K562 (cell line): ENCODE measurements around the gene TFB2M. TPM values are rescaled to one million over a fixed set of nuclear protein-coding genes. Genes with fewer than 3 reads are reported as not detected.

Experiments used
- BRD4 ChIP-seq: fragments of 200-600 bp; sonication (generic); IDR thresholded peaks from 2 replicates; pipeline ENCODE4 v1.6.1; 2017; ENCODE audit warnings: inconsistent platforms
- ETV6 ChIP-seq, 3 experiments: fragments of 150-350 bp in 1 of 3; sonication (generic) in 1 of 3; formaldehyde crosslinking in 1 of 3; IDR thresholded peaks; 2 replicates each; pipeline versions ENCODE4 v1.6.1 to v1.8.0; 2014 to 2022; ENCODE audit warnings: borderline replicate concordance in 2 of 3, low read depth in 2 of 3, antibody characterized with exemption in 1 of 3, low read length in 1 of 3, mild to moderate bottlenecking in 1 of 3, missing genetic modification reagents in 1 of 3
- GTF2F1 ChIP-seq: IDR thresholded peaks from 2 replicates; pipeline ENCODE4 v1.6.1; 2011; ENCODE audit warnings: low read depth, low read length, improper control_type of control experiment
- NFE2L1 ChIP-seq: fragments of 450-650 bp; IDR thresholded peaks from 2 replicates; pipeline ENCODE4 v1.6.1; 2016; ENCODE audit warnings: missing genetic modification characterization, low read depth, mild to moderate bottlenecking, missing compliant biosample characterization, moderate library complexity, borderline replicate concordance
- NR4A1 ChIP-seq, 2 experiments: fragments of 250-450 bp in 1 of 2; fragments of 450-650 bp in 1 of 2; sonication (Bioruptor Pico) in 1 of 2; IDR thresholded peaks; 2 replicates each; pipeline versions ENCODE4 v1.4.0 to v1.6.1; 2016 to 2020; ENCODE audit warnings: mild to moderate bottlenecking in 2 of 2, missing compliant biosample characterization in 1 of 2, missing genetic modification characterization in 1 of 2, moderate library complexity in 1 of 2
- PURB ChIP-seq: sonication (generic); formaldehyde crosslinking; IDR thresholded peaks from 2 replicates; pipeline ENCODE4 v1.9.0; 2021; ENCODE audit warnings: low read depth, mild to moderate bottlenecking, missing genetic modification reagents
- SIN3A ChIP-seq, 2 experiments: fragments of 150-350 bp in 1 of 2; IDR thresholded peaks; 2 replicates each; pipeline ENCODE4 v1.6.1; 2011 to 2016; ENCODE audit warnings: borderline replicate concordance in 2 of 2, low read depth in 2 of 2, low read length in 2 of 2, mild to moderate bottlenecking in 2 of 2, moderate library complexity in 2 of 2; ENCODE audit not compliant: control insufficient read depth in 1 of 2
- SNIP1 ChIP-seq: fragments of 450-650 bp; IDR thresholded peaks from 2 replicates; pipeline ENCODE4 v1.7.1; 2017; ENCODE audit warnings: low read depth, mild to moderate bottlenecking
- YY1 ChIP-seq, 3 experiments: IDR thresholded peaks; 2 replicates each; pipeline ENCODE4 v1.6.1; 2011; ENCODE audit warnings: low read length in 2 of 3, mild to moderate bottlenecking in 2 of 3, moderate library complexity in 2 of 3, borderline replicate concordance in 1 of 3, control low read depth in 1 of 3, low read depth in 1 of 3; ENCODE audit not compliant: insufficient read depth in 3 of 3, insufficient replicate concordance in 2 of 3, control insufficient read depth in 1 of 3, insufficient read length in 1 of 3; ENCODE audit errors: extremely low read depth in 1 of 3
- ZNF780A ChIP-seq: fragments of 250-450 bp; sonication (Bioruptor Pico); IDR thresholded peaks from 2 replicates; pipeline ENCODE4 v1.5.0; 2021; ENCODE audit warnings: mild to moderate bottlenecking
- ZSCAN32 ChIP-seq: fragments of 450-650 bp; formaldehyde crosslinking; IDR thresholded peaks from 2 replicates; pipeline ENCODE4 v1.4.0; 2020; ENCODE audit warnings: mild to moderate bottlenecking, moderate library complexity
- polyA plus RNA-seq, 8 experiments: library from polyadenylated mRNA; depleted of rRNA in 4 of 8; stranded (reverse) in 5 of 8; unstranded in 3 of 8; fragments of >200 nt; fragmentation: Nextera tagmentation in 2 of 8; fragmentation: Illumina TruSeq in 1 of 8; extraction: Ambion mirVana in 2 of 8; extraction: Trizol in 1 of 8; gene quantifications; 2 replicates each; pipeline versions ENCODE4 v1.2.1 to v1.2.3, GENCODE V29; 2011 to 2014; ENCODE audit warnings: inconsistent platforms in 1 of 8, missing spikeins in 1 of 8
- total RNA-seq, 7 experiments: library from RNA; depleted of rRNA in 6 of 7; stranded (reverse); fragments of >200 nt in 6 of 7; fragmentation: Illumina TruSeq in 2 of 7; extraction: Trizol in 2 of 7; gene quantifications; 2 replicates each; pipeline versions ENCODE4 v1.2.1 to v1.2.3, GENCODE V29; 2011 to 2021; ENCODE audit warnings: low replicate concordance in 1 of 7
- TF ChIP-seq, protein P1 (sequence below): fragments of 450-650 bp; IDR thresholded peaks from 2 replicates; pipeline ENCODE4 v1.6.1; 2016; ENCODE audit warnings: low read depth
- TF ChIP-seq, protein P2 (sequence below): fragments of 250-450 bp; sonication (Bioruptor Pico); IDR thresholded peaks from 2 replicates; pipeline ENCODE4 v1.8.0; 2022; ENCODE audit warnings: moderate library complexity, mild to moderate bottlenecking, inconsistent platforms

The TFB2M gene
- total and polyA plus RNA-seq, 9 of the 15 experiments (the other 6 are each of a cell fraction or from before 2014, with no cell fraction given), result 55.1 to 162 (median 70.6) TPM

- 0 out of 4 replicates have a peak, but pooled peaks of 1 of the 2 experiments have one; percentile 42 for TF ChIP-seq SIN3A (IDR thresholded peaks at IDR 0.05; ENCODE audit: borderline replicate concordance in 2 of 2, control insufficient read depth in 1 of 2, low read depth in 2 of 2, low read length in 2 of 2)
- TF ChIP-seq SNIP1, result no peak
- peak; percentile 6; the same call in 1 of the 2 replicates for TF ChIP-seq NR4A1 (CRISPR knock-in tag; IDR thresholded peaks at IDR 0.05)
- TF ChIP-seq NR4A1 (tag; IDR thresholded peaks at IDR 0.05), result no peak
- TF ChIP-seq PURB (CRISPR knock-in tag), result no peak
- no peak for TF ChIP-seq ETV6 (IDR thresholded peaks at IDR 0.05; ENCODE audit: borderline replicate concordance in 1 of 2, low read depth in 2 of 2, low read length in 1 of 2)
- no peak for TF ChIP-seq ETV6 (CRISPR knock-in tag; IDR thresholded peaks at IDR 0.05; ENCODE audit: borderline replicate concordance)
- no peak for TF ChIP-seq BRD4
- TF ChIP-seq ZNF780A (CRISPR knock-in tag), result no peak
- no peak for TF ChIP-seq ZSCAN32 (CRISPR knock-in tag)
- TF ChIP-seq, protein P1, sequence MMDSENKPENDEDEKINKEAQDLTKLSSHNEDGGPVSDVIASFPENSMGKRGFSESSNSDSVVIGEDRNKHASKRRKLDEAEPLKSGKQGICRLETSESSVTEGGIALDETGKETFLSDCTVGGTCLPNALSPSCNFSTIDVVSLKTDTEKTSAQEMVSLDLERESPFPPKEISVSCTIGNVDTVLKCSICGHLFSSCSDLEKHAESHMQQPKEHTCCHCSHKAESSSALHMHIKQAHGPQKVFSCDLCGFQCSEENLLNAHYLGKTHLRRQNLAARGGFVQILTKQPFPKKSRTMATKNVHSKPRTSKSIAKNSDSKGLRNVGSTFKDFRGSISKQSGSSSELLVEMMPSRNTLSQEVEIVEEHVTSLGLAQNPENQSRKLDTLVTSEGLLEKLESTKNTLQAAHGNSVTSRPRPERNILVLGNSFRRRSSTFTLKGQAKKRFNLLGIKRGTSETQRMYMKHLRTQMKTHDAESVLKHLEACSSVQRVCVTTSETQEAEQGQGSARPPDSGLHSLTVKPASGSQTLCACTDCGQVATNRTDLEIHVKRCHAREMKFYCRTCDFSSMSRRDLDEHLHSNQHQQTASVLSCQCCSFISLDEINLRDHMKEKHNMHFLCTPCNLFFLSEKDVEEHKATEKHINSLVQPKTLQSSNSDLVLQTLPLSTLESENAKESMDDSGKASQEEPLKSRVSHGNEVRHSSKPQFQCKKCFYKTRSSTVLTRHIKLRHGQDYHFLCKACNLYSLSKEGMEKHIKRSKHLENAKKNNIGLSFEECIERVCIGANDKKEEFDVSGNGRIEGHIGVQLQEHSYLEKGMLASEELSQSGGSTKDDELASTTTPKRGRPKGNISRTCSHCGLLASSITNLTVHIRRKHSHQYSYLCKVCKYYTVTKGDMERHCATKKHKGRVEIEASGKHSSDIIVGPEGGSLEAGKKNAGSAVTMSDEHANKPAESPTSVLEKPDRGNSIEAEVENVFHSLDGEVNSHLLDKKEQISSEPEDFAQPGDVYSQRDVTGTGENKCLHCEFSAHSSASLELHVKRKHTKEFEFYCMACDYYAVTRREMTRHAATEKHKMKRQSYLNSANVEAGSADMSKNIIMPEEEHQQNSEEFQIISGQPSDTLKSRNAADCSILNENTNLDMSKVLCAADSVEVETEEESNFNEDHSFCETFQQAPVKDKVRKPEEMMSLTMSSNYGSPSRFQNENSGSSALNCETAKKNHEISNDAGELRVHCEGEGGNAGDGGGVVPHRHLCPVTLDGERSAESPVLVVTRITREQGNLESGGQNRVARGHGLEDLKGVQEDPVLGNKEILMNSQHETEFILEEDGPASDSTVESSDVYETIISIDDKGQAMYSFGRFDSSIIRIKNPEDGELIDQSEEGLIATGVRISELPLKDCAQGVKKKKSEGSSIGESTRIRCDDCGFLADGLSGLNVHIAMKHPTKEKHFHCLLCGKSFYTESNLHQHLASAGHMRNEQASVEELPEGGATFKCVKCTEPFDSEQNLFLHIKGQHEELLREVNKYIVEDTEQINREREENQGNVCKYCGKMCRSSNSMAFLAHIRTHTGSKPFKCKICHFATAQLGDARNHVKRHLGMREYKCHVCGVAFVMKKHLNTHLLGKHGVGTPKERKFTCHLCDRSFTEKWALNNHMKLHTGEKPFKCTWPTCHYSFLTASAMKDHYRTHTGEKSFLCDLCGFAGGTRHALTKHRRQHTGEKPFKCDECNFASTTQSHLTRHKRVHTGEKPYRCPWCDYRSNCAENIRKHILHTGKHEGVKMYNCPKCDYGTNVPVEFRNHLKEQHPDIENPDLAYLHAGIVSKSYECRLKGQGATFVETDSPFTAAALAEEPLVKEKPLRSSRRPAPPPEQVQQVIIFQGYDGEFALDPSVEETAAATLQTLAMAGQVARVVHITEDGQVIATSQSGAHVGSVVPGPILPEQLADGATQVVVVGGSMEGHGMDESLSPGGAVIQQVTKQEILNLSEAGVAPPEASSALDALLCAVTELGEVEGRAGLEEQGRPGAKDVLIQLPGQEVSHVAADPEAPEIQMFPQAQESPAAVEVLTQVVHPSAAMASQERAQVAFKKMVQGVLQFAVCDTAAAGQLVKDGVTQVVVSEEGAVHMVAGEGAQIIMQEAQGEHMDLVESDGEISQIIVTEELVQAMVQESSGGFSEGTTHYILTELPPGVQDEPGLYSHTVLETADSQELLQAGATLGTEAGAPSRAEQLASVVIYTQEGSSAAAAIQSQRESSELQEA, result no peak
- no peak for TF ChIP-seq YY1 (IDR thresholded peaks at IDR 0.05; ENCODE audit: borderline replicate concordance in 1 of 3, control insufficient read depth in 1 of 3, extremely low read depth in 1 of 3, insufficient read depth in 3 of 3, insufficient read length in 1 of 3, insufficient replicate concordance in 2 of 3, low read depth in 1 of 3, low read length in 2 of 3)
- 0 out of 2 replicates have a peak, but pooled peaks have one; percentile 46 for TF ChIP-seq GTF2F1
- TF ChIP-seq, protein P2, sequence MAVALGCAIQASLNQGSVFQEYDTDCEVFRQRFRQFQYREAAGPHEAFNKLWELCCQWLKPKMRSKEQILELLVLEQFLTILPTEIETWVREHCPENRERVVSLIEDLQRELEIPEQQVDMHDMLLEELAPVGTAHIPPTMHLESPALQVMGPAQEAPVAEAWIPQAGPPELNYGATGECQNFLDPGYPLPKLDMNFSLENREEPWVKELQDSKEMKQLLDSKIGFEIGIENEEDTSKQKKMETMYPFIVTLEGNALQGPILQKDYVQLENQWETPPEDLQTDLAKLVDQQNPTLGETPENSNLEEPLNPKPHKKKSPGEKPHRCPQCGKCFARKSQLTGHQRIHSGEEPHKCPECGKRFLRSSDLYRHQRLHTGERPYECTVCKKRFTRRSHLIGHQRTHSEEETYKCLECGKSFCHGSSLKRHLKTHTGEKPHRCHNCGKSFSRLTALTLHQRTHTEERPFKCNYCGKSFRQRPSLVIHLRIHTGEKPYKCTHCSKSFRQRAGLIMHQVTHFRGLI (CRISPR knock-in tag), result no peak
- TF ChIP-seq NFE2L1 (tag), result no peak
These were observed 59.2 kb downstream of the TFB2M start, which contains the start of gene SMYD3 (continued) for GRCh38 chr1:246506674-246507481.
